ENCODE results near the gene CPM.
"Not testable (repeated sequence)": the region's sequence is repeated elsewhere in the genome, so short reads cannot be mapped to it uniquely, and the experiment has no call there.

The CPM gene

GRCh38 chr12:68825569-68826217 lies 107.3 kb downstream of the CPM start:
- no peak for DNase-seq (ENCODE audit: low spot score)

DNA sequence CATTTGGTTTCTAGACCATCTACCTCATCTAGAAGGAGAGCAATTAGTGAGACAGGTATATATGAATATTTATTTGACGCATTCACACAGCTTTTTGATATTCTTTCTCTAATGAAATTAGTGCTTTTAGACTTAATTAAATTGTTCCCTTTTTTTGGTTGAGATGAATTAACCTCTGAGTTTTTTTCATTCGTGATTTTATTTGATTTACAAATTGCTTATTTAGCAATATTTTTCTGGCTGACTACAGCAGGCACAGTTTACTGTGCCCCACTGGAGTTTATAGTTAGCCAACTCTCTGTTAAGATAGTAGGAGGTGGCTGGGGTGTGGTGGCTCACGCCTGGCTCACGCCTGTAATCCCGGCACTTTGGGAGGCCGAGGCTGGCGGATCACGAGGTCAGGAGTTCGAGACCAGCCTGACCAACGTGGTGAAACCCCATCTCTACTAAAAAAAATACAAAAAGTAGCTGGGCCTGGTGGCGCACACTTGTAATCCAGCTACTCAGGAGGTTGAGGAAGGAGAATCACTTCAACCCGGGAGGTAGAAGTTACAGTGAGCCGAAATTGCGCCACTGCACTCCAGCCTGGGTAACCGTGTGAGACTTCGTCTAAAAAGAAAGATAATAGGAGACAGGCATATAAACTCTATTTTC lies 108.2 kb downstream of the CPM start:
- no peak for DNase-seq (ENCODE audit: low spot score)

- DNase-seq (ENCODE audit: low spot score), result no peak
Observed at GRCh38 chr12:68824131-68824530, 108.8 kb downstream of the CPM start.

DNA sequence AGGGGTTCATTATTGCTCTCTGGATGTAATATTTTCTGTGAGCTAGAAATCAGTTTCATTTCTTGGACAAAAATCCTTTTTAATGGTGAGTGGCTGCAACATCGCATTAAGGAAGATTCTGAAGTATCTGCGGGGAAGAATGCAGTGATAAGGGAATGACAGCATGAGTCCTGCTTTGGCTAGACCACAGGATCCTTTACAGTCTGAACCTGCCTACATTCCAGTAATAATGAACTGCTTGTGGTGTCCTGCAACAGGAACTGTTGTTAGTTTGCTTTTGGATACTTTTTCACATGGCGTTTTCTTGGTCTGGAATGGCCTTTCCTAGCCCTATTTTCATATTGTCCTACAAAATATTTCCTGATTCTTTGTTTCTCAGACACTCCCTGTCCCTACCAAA lies 109.3 kb downstream of the CPM start:
- no peak for DNase-seq (ENCODE audit: low spot score)

DNA sequence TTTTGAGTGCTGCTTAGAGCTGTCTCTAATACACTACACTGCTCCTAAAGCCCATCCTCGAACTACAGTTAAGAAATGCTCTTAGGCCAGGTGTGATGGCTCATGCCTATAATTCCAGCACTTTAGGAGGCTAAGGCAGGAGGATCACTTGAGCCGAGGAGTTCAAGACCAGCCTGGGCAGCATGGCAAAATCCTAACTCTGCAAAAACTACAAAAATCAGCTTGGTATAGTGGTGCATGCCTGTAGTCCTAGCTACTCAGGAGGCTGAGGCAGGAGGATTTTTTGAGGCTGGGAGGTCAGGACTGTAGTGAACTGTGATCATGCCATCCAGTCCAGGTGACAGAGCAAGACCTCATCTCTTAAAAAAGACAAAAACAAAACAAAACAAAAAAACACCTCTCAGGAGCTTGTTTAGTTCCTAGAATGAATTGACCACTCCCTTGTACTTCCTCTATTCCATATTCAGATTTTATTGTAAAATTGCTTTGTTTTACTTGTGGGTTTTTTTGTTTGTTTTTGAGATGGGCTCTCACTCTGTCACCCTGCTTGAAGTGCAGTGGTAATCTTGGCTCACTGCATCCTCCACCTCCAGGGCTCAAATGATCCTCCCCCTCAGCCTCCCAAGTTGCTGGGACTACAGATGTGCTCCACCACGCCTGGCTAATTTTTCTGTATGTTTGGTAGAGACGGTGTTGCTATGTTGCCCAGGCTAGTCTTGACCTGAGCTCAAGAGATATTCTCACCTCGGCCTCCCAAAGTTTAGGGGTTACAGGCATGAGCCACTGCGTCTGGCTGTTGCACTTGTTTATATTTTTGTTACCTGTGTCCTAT lies 111.4 kb downstream of the CPM start:
- DNase-seq (ENCODE audit: low spot score), result no peak

GRCh38 chr12:68819481-68819880 lies 113.5 kb downstream of the CPM start:
- not testable (repeated sequence) for DNase-seq (ENCODE audit: low spot score)

DNA sequence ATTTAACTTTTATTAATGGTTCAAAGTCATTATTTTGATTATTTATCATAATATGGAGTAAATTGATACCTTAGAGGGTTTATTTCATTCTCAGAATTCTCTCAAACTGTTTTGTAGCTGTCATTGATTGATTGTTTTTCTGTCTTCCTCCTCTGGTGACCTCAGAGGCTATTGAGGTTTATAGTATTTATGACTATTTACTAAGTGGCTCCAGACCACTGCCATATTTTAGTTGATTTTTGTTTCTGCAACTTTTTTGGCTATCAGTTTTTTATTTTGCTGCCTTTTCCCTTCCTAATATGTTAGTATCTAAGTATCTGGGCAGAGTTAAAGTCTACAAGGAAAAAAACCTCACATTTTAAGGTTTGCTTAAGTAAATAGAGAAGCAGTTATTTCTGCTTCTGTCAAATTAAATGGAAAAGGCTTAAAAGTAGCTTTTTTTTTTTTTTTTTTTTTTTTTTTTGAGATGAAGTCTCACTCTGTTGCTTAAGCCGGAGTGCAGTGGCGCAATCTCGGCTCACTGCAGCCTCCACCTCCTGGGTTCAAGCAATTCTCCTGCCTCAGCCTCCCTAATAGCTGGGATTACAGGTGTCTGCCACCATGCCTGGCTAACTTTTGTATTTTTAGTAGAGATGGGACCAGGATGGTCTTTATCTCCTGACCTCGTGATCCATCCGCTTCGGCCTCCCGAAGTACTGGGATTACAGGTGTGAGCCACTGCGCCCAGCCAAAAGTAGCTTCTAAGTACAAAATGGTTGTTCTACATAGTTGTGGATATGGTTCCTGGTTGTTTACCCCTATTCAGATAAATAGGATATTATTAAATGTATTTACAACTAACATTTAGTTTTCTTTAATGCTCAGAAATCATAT lies 116.8 kb downstream of the CPM start:
- no peak for DNase-seq (ENCODE audit: low spot score)

- no peak for DNase-seq (ENCODE audit: low spot score)
Observed at GRCh38 chr12:68815232-68815927, 117.6 kb downstream of the CPM start.

- DNase-seq (ENCODE audit: low spot score), result no peak
Observed at GRCh38 chr12:68814490-68815231, 118.3 kb downstream of the CPM start.

DNA sequence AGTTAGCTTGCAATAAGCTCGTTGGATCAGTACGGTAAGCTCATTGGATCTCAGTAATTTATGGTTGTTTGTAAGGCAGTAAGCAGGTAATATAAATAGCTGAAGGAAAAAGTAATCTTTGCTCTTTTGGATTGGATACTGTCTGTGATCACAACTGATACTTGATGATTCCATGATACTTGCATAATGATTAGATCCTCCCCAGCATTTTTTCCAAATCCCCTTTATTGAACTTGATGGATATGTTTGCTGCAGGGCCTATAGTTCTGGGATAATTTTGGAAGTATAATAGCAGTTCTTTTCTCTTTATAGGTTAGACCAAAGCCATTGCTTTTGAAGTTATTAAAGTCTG lies 119.8 kb downstream of the CPM start:
- no peak for DNase-seq (ENCODE audit: low spot score)

- peak; percentile 69 for DNase-seq (ENCODE audit: low spot score)
Observed at GRCh38 chr12:68812553-68813241, 120.3 kb downstream of the CPM start.

- DNase-seq (ENCODE audit: low spot score), result not testable (repeated sequence)
Observed at GRCh38 chr12:68811573-68811972, 121.4 kb downstream of the CPM start.

DNA sequence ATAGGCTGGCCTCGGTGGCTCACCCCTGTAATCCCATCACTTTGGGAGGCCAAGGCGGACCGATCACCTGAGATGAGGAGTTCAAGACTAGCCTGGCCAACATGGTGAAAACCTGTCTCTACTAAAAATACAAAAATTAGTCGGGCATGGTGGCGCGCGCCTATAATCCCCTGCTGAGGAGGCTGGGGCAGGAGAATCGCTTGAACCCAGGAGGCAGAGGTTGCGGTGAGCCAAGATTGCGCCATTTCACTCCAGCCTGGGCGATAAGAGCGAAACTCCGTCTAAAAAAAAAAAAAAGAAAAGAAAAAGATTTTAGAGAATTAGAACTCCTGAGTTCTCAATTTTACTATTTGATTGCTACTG lies 123.0 kb downstream of the CPM start:
- DNase-seq (ENCODE audit: low spot score), result not testable (repeated sequence)

DNA sequence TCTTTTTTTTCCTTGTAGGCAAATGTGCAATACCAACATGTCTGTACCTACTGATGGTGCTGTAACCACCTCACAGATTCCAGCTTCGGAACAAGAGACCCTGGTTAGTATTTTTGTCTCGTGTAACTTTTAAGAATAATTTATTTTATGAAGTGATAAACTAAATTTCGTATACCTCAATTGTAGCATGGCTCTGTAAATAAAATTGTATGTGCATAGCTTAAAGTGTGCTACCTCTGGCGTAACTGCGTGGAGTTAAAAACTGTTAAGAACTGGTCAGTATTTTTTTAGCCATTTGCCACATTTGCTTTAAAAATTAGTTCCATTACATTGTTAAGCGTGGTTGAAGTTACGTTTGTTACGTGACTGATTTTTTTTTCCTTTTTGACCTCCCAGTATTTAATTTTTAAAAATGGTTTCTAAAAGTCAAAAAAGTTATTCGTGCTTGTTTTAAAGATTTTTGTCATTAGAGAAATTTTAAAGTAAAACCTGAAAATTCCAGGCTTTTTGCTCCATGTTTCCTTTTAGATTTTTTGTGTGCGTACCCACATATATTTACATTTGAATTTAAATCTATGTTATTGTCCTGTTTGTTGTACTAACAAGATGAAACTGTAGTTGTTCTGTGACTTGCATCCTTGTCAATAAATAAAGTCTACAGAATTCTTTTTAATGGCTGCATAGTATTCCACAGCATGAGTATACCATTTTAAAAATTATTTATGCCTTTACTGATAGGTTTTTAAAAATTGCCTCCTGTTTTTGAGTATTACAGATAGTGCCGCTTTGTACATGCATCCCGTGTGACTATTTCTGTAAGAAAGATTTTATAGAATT lies 123.6 kb downstream of the CPM start:
- DNase-seq (ENCODE audit: low spot score), result peak; percentile 41

GRCh38 chr12:68808388-68809189 lies 124.4 kb downstream of the CPM start:
- peak; percentile 90 for DNase-seq (ENCODE audit: low spot score)

- peak; percentile 92 for DNase-seq (ENCODE audit: low spot score)
Observed at GRCh38 chr12:68807576-68808387, 125.2 kb downstream of the CPM start, which contains the start of gene MDM2. Gene MDM2 (plus strand): TSS chr12:68808177. CDS start chr12:68808478, 301 bp downstream.

DNA sequence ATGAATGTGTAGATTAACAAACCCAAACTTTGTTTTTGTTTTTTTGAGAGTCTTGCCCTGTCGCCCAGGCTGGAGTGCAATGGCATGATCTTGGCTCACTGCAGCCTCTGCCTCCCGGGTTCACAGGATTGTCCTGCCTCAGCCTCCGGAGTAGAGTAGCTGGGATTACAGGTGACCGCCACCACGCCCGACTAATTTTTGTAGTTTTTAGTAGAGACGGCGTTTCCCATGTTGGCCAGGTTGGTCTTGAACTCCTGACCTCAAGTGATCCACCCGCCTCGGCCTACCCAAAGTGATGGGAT lies 125.7 kb downstream of the CPM start:
- not testable (repeated sequence) for DNase-seq (ENCODE audit: low spot score)
